SK-N-SH (cell line): ENCODE measurements around the gene UBE2E2. TPM values are rescaled to one million over a fixed set of nuclear protein-coding genes. Genes with fewer than 3 reads are reported as not detected.

ENCODE experiments used
- CTCF ChIA-PET: fragments of 300-600, 350-600 bp; formaldehyde crosslinking; extraction: SDS; loops from one replicate; lab custom pipeline; 2021; lab: Yijun Ruan, JAX
- POLR2A ChIA-PET: fragments of 350-600 bp; sonication (Branson Sonifier 250); formaldehyde crosslinking; extraction: SDS; loops from one replicate; lab custom pipeline; 2020; ENCODE audit warnings: antibody characterized with exemption, inconsistent platforms; lab: Yijun Ruan, JAX
- DNase-seq: peaks from one replicate; pipeline ENCODE4 v3.0.0; 2012
- H2AFZ ChIP-seq: fragments of 200-600 bp; sonication (generic); 2 replicates; pipeline ENCODE4 v1.8.1; 2016; ENCODE audit warnings: antibody characterized with exemption, mild to moderate bottlenecking, low read depth
- H3F3A ChIP-seq: fragments of 200-600 bp; sonication (generic); replicated peaks from 2 replicates; pipeline ENCODE3; 2016; ENCODE audit warnings: antibody characterized with exemption, mild to moderate bottlenecking; ENCODE audit not compliant: insufficient read depth
- H3K27ac ChIP-seq, 2 experiments: fragments of 200-500 bp in 1 of 2; fragments of 200-600 bp in 1 of 2; sonication (Bioruptor generic) in 1 of 2; sonication (generic), shearing (Covaris generic) in 1 of 2; 2 replicates each; pipeline versions ENCODE4 v1.5.1 to v1.6.1; 2014 to 2016; ENCODE audit warnings: low read depth in 2 of 2, inconsistent platforms in 1 of 2, low read length in 1 of 2, mild to moderate bottlenecking in 1 of 2, mixed read lengths in 1 of 2
- H3K27me3 ChIP-seq: fragments of 200-600 bp; sonication (generic), shearing (Covaris generic); 2 replicates; pipeline ENCODE4 v1.6.1; 2016; ENCODE audit warnings: mixed run types; ENCODE audit not compliant: insufficient read depth
- H3K36me3 ChIP-seq, 2 experiments: fragments of 200-500 bp in 1 of 2; fragments of 200-600 bp in 1 of 2; sonication (Bioruptor generic) in 1 of 2; sonication (generic) in 1 of 2; replicated peaks in 1 of 2; 2 replicates each; pipeline versions ENCODE3 to v1.5.1; 2014 to 2016; ENCODE audit warnings: low read length in 1 of 2, mild to moderate bottlenecking in 1 of 2; ENCODE audit not compliant: insufficient read depth in 2 of 2, control insufficient read depth in 1 of 2
- H3K4me1 ChIP-seq, 2 experiments: fragments of 200-500 bp in 1 of 2; fragments of 200-600 bp in 1 of 2; sonication (Bioruptor generic) in 1 of 2; sonication (generic), shearing (Covaris generic) in 1 of 2; 2 replicates each; pipeline versions ENCODE4 v1.5.1 to v1.6.1; 2014 to 2016; ENCODE audit warnings: low read depth in 1 of 2, low read length in 1 of 2, mixed run types in 1 of 2; ENCODE audit not compliant: insufficient read depth in 2 of 2, control insufficient read depth in 1 of 2
- H3K4me2 ChIP-seq: fragments of 200-600 bp; sonication (generic), shearing (Covaris generic); 2 replicates; pipeline ENCODE4 v1.6.1; 2017; ENCODE audit warnings: mixed run types
- H3K4me3 ChIP-seq, 2 experiments: fragments of 200-500 bp in 1 of 2; fragments of 200-600 bp in 1 of 2; sonication (Bioruptor generic) in 1 of 2; sonication (generic), shearing (Covaris generic) in 1 of 2; 2 replicates each; pipeline versions ENCODE4 v1.5.1 to v1.8.1; 2014 to 2016; ENCODE audit warnings: low read depth in 2 of 2, inconsistent platforms in 1 of 2, low read length in 1 of 2, mild to moderate bottlenecking in 1 of 2, mixed read lengths in 1 of 2, moderate library complexity in 1 of 2
- H3K79me2 ChIP-seq: fragments of 200-600 bp; sonication (generic); 2 replicates; pipeline ENCODE4 v1.8.1; 2017; ENCODE audit warnings: mild to moderate bottlenecking; ENCODE audit not compliant: insufficient read depth
- H3K9ac ChIP-seq: fragments of 200-600 bp; sonication (generic); 2 replicates; pipeline ENCODE4 v1.6.1; 2017; ENCODE audit warnings: mixed run types
- H3K9me2 ChIP-seq: fragments of 200-600 bp; sonication (generic); 2 replicates; pipeline ENCODE4 v1.6.1; 2017; ENCODE audit warnings: mixed run types
- H3K9me3 ChIP-seq: fragments of 200-600 bp; sonication (generic); 2 replicates; pipeline ENCODE4 v1.6.1; 2017; ENCODE audit warnings: mixed run types, mild to moderate bottlenecking, moderate library complexity
- H4K20me1 ChIP-seq: fragments of 200-600 bp; sonication (generic); 2 replicates; pipeline ENCODE4 v1.6.1; 2017; ENCODE audit warnings: mild to moderate bottlenecking, mixed run types; ENCODE audit not compliant: insufficient read depth
- ELF1 ChIP-seq: IDR thresholded peaks from 2 replicates; pipeline ENCODE4 v1.4.0; 2012
- EP300 ChIP-seq, 2 experiments: IDR thresholded peaks; 2 replicates each; pipeline versions ENCODE4 v1.4.0 to v1.6.1; 2012; ENCODE audit warnings: borderline replicate concordance in 1 of 2, low read depth in 1 of 2, low read length in 1 of 2
- EZH2phosphoT487 ChIP-seq: fragments of 200-600 bp; sonication (generic); IDR thresholded peaks from 2 replicates; pipeline ENCODE4 v1.6.1; 2017; ENCODE audit warnings: low read depth, mixed run types, mild to moderate bottlenecking, antibody characterized with exemption, moderate library complexity, borderline replicate concordance
- FOSL2 ChIP-seq: IDR thresholded peaks from 2 replicates; pipeline ENCODE4 v1.4.0; 2012; ENCODE audit warnings: low read depth, mild to moderate bottlenecking, moderate library complexity, borderline replicate concordance
- FOXM1 ChIP-seq: IDR thresholded peaks from 2 replicates; pipeline ENCODE4 v1.4.0; 2012; ENCODE audit warnings: low read depth, mild to moderate bottlenecking
- GABPA ChIP-seq: IDR thresholded peaks from 2 replicates; pipeline ENCODE4 v1.4.0; 2012; ENCODE audit warnings: low read depth, mild to moderate bottlenecking
- GATA2 ChIP-seq: sonication (generic); formaldehyde crosslinking; IDR thresholded peaks from 2 replicates; pipeline ENCODE4 v1.5.0; 2020; ENCODE audit warnings: mild to moderate bottlenecking, missing genetic modification reagents
- JUND ChIP-seq: IDR thresholded peaks from 2 replicates; pipeline ENCODE4 v1.4.0; 2012
- NRF1 ChIP-seq: IDR thresholded peaks from 2 replicates; pipeline ENCODE4 v1.6.1; 2012; ENCODE audit warnings: low read depth, mild to moderate bottlenecking, low read length
- POLR2AphosphoS5 ChIP-seq: IDR thresholded peaks from 2 replicates; pipeline ENCODE4 v1.6.1; 2012; ENCODE audit warnings: low read depth, low read length
- RAD21 ChIP-seq: IDR thresholded peaks from 2 replicates; pipeline ENCODE4 v1.6.1; 2012; ENCODE audit warnings: mild to moderate bottlenecking, low read length
- RCOR1 ChIP-seq: fragments of 150-350 bp; IDR thresholded peaks from 2 replicates; pipeline ENCODE4 v1.6.1; 2017; ENCODE audit warnings: antibody characterized with exemption, low read length
- RFX5 ChIP-seq: IDR thresholded peaks from 2 replicates; pipeline ENCODE4 v1.6.1; 2012; ENCODE audit warnings: mild to moderate bottlenecking, improper control_type of control experiment, low read length
- RXRA ChIP-seq: IDR thresholded peaks from 2 replicates; pipeline ENCODE4 v1.4.0; 2012; ENCODE audit warnings: low read depth, mild to moderate bottlenecking, borderline replicate concordance
- SIN3A ChIP-seq: IDR thresholded peaks from 2 replicates; pipeline ENCODE4 v1.6.1; 2012; ENCODE audit warnings: low read depth, mild to moderate bottlenecking, low read length, moderate library complexity, borderline replicate concordance
- SMC3 ChIP-seq: IDR thresholded peaks from 2 replicates; pipeline ENCODE4 v1.6.1; 2012; ENCODE audit warnings: low read depth, low read length, improper control_type of control experiment
- TEAD4 ChIP-seq: IDR thresholded peaks from 2 replicates; pipeline ENCODE4 v1.4.0; 2012; ENCODE audit warnings: mild to moderate bottlenecking, borderline replicate concordance; ENCODE audit not compliant: insufficient read depth
- WGBS: methylation state at CpG from one replicate; pipeline ENCODE4 v1.1.6; 2017; ENCODE audit warnings: low lambda C conversion rate; 5-methylcytosine and 5-hydroxymethylcytosine counted together
- polyA plus RNA-seq, 3 experiments: library from polyadenylated mRNA; depleted of rRNA; stranded (reverse); fragments of >200 nt; gene quantifications; 2 replicates each; pipeline ENCODE4 v1.2.3, GENCODE V29; 2012
- TF ChIP-seq, protein P1 (sequence below): IDR thresholded peaks from 2 replicates; pipeline ENCODE4 v1.4.0; 2012; ENCODE audit warnings: low read depth
- TF ChIP-seq, protein P2 (sequence below): IDR thresholded peaks from 2 replicates; pipeline ENCODE4 v1.4.0; 2012; ENCODE audit warnings: low read depth, borderline replicate concordance

UBE2E2 gene
- polyA plus RNA-seq, 1 of the 3 experiments (the other 2 are of a cell fraction) = 46.4 TPM

DNA sequence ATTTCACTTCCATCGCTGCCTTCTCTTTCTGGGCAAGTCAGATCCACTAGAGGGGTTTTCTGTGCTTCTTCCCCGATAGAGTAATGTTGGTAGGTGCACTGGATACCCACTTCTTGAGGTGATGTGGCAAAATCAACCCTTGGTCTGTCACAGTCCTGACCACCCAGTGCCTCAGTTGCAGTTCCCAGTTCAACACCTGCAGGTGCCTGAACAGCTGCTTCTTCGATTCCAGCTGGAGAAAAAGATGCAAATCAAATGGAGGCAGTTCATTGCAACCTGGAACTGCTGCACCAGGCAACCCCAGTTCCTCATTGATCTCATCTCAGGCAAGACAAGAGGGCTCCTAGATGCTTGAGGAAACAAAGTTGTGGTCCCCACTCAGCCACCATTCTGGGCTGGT, 186.6 kb downstream of the UBE2E2 start:
- CTCF ChIA-PET = interaction anchor here (1.1 to 1.3 kb wide), 2 partner anchors 12 to 15 kb away, joined by 3 read pairs; no protein-coding TSS in a partner anchor
- H3K79me2 ChIP-seq = no peaks in the 10 kb centered on the region

DNA sequence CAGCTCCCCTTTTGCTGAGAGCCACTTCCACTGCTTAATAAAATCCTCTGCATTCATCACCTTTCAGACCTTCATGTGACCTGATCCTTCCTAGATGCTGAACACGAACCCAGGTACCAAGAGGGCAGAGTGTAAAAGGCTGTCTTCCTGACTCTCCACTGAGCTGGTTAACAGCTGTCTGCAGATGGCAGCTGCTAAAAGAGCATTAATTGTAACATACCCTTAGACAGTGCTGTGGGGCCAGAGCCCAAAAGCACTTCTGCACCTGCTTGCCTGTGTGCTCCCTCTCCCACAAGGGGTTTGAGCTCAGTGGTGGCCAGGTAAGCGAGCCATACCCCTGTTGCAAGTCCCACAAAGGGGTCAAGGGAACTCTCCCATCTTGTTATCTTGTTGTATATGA, 187.3 kb downstream of the UBE2E2 start:
- no peaks in the 10 kb centered on the region for H3K79me2 ChIP-seq
- H3K4me3 ChIP-seq = no peak overlapping the region
- H3K9ac ChIP-seq = no peak overlapping the region
- no peak overlapping the region for H2AFZ ChIP-seq
- H3K9me3 ChIP-seq = no peaks in the 10 kb centered on the region
- no peaks in the 10 kb centered on the region for H3K9me2 ChIP-seq
- no peak for DNase-seq
- no peaks in the 10 kb centered on the region; a peak in 1 of 4 replicates for H3K4me1 ChIP-seq
- H3K4me2 ChIP-seq = no peak overlapping the region
- H3F3A ChIP-seq = no peaks in the 10 kb centered on the region
- POLR2A ChIA-PET = no interaction called here
- TF ChIP-seq EZH2phosphoT487 (no peak), RXRA (no peak), SMC3 (no peak), ELF1 (no peak)
- TF ChIP-seq, all 33 proteins: peak for 0
- 78% methylated on average over 2 of the region's 2 CpGs for WGBS
- H3K27me3 ChIP-seq = no peaks in the 10 kb centered on the region
- H3K36me3 ChIP-seq = no peaks in the 10 kb centered on the region
- CTCF ChIA-PET = interaction anchor here (1.1 to 1.3 kb wide), 2 partner anchors 13 to 14 kb away, joined by 3 read pairs; no protein-coding TSS in a partner anchor
- no peak overlapping the region for H3K27ac ChIP-seq
- no peaks in the 10 kb centered on the region for H4K20me1 ChIP-seq

More for the DNA sequence above, 186.6 kb downstream of the UBE2E2 start:
- no peak overlapping the region for H2AFZ ChIP-seq
- TF ChIP-seq SMC3 (no peak), RFX5 (no peak), EP300 (IDR thresholded peaks at IDR 0.05; ENCODE audit: borderline replicate concordance in 1 of 2, low read depth in 1 of 2, low read length in 1 of 2) (no peak), JUND (no peak), GABPA (no peak), GATA2 (CRISPR knock-in tag) (no peak), NRF1 (no peak)
- TF ChIP-seq, protein P1, sequence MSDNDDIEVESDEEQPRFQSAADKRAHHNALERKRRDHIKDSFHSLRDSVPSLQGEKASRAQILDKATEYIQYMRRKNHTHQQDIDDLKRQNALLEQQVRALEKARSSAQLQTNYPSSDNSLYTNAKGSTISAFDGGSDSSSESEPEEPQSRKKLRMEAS = no peak
- TF ChIP-seq, all 33 proteins: peak for 0
- POLR2A ChIA-PET = no interaction called here
- H3K9me3 ChIP-seq = no peaks in the 10 kb centered on the region
- 0 out of 2 replicates have a peak, but pooled peaks cover 3% of the 10 kb centered on the region for H4K20me1 ChIP-seq
- no peaks in the 10 kb centered on the region for H3F3A ChIP-seq
- no peaks in the 10 kb centered on the region for H3K36me3 ChIP-seq
- H3K4me1 ChIP-seq = no peaks in the 10 kb centered on the region; a peak in 2 of 4 replicates
- H3K9ac ChIP-seq = no peak overlapping the region
- H3K9me2 ChIP-seq = no peaks in the 10 kb centered on the region
- H3K4me2 ChIP-seq = no peak overlapping the region
- H3K27me3 ChIP-seq = no peaks in the 10 kb centered on the region
- WGBS = 76% methylated on average over 3 of the region's 3 CpGs
- H3K4me3 ChIP-seq = no peak overlapping the region
- no peak for DNase-seq
- no peak overlapping the region for H3K27ac ChIP-seq

DNA sequence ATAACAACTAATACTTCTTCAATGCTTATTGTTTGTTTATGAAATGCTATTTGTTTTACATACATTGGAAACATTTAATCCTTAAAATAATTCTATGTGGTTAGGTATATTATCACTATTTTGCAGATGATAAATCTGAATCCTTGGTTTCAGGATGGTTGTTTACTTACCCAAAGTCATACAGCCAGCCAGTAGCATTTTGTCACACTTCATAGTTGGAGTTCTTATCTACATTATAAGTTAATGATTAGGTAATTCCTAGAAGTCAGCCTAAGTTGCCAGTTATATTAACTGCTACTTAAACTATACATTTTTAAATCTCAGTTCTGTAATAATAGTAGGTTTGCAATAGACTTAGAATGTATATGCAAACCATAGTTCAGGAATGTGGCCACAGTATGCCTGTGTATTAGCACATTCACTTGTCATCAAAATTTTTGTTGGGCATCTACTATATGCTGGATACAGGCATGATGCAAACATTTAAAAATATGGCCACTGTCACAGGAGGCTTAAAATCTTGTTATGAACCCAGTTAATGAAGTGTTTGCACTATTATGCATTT, 187.9 kb downstream of the UBE2E2 start:
- DNase-seq = no peak
- Histone ChIP-seq H3K4me3 (no peak overlapping the region), H3K27me3 (no peaks in the 10 kb centered on the region), H3K9me2 (no peaks in the 10 kb centered on the region), H3K9ac (no peak overlapping the region), H2AFZ (no peak overlapping the region), H4K20me1 (no peaks in the 10 kb centered on the region), H3K4me1 (no peaks in the 10 kb centered on the region; a peak in 1 of 4 replicates), H3K9me3 (no peaks in the 10 kb centered on the region), H3F3A (no peaks in the 10 kb centered on the region), H3K36me3 (no peaks in the 10 kb centered on the region), H3K27ac (no peak overlapping the region), H3K4me2 (no peak overlapping the region)
- ChIA-PET POLR2A (no interaction called here), CTCF (interaction anchor here (1.3 kb wide), 1 partner anchor 13 kb away, joined by 3 read pairs; no protein-coding TSS in a partner anchor)
- TF ChIP-seq POLR2AphosphoS5 (no peak), FOXM1 (no peak), SIN3A (no peak), GATA2 (CRISPR knock-in tag) (no peak), FOSL2 (no peak), RCOR1 (no peak), TEAD4 (no peak), RAD21 (no peak)
- TF ChIP-seq, protein P1 = no peak
- TF ChIP-seq, protein P2, sequence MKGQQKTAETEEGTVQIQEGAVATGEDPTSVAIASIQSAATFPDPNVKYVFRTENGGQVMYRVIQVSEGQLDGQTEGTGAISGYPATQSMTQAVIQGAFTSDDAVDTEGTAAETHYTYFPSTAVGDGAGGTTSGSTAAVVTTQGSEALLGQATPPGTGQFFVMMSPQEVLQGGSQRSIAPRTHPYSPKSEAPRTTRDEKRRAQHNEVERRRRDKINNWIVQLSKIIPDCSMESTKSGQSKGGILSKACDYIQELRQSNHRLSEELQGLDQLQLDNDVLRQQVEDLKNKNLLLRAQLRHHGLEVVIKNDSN = no peak
- TF ChIP-seq, all 33 proteins: peak for 0
- H3K79me2 ChIP-seq = no peaks in the 10 kb centered on the region
